ENCODE results near the gene DRC1.

Gene DRC1

GRCh38 chr2:26471766-26472706, 70.3 kb downstream of the DRC1 start:
- H3K4me3 ChIP-seq (replicated peaks; ENCODE audit: low read depth, low read length): no peak overlapping the region
- no peaks in the 10 kb centered on the region for H3K27me3 ChIP-seq (replicated peaks; ENCODE audit: control insufficient read depth, insufficient read depth, low read length)
- TF ChIP-seq CTCF (IDR thresholded peaks at IDR 0.05; ENCODE audit: insufficient read depth, low read length, poor library complexity, severe bottlenecking): no peak
- no peaks in the 10 kb centered on the region for H3K36me3 ChIP-seq (ENCODE audit: control insufficient read depth, insufficient read depth, low read length)
- no peak for DNase-seq (ENCODE audit: extremely low read depth, insufficient read length)

GRCh38 chr2:26472821-26473655, 71.3 kb downstream of the DRC1 start:
- no peak for TF ChIP-seq CTCF (IDR thresholded peaks at IDR 0.05; ENCODE audit: insufficient read depth, low read length, poor library complexity, severe bottlenecking)
- Histone ChIP-seq H3K27me3 (replicated peaks; ENCODE audit: control insufficient read depth, insufficient read depth, low read length) (no peaks in the 10 kb centered on the region), H3K36me3 (ENCODE audit: control insufficient read depth, insufficient read depth, low read length) (no peaks in the 10 kb centered on the region), H3K4me3 (replicated peaks; ENCODE audit: low read depth, low read length) (no peak overlapping the region)
- DNase-seq (ENCODE audit: extremely low read depth, insufficient read length): no peak

- H3K4me3 ChIP-seq (replicated peaks; ENCODE audit: low read depth, low read length): no peak overlapping the region
- no peak for TF ChIP-seq CTCF (IDR thresholded peaks at IDR 0.05; ENCODE audit: insufficient read depth, low read length, poor library complexity, severe bottlenecking)
- no peak for DNase-seq (ENCODE audit: extremely low read depth, insufficient read length)
These were observed 72.1 kb downstream of the DRC1 start for GRCh38 chr2:26473796-26474195.

GRCh38 chr2:26474261-26474785, 72.6 kb downstream of the DRC1 start:
- no peak for DNase-seq (ENCODE audit: extremely low read depth, insufficient read length)
- no peak for TF ChIP-seq CTCF (IDR thresholded peaks at IDR 0.05; ENCODE audit: insufficient read depth, low read length, poor library complexity, severe bottlenecking)
- no peaks in the 10 kb centered on the region for H3K36me3 ChIP-seq (ENCODE audit: control insufficient read depth, insufficient read depth, low read length)
- H3K4me3 ChIP-seq (replicated peaks; ENCODE audit: low read depth, low read length): no peak overlapping the region
- H3K27me3 ChIP-seq (replicated peaks; ENCODE audit: control insufficient read depth, insufficient read depth, low read length): no peaks in the 10 kb centered on the region

More at GRCh38 chr2:26473796-26474195, 72.1 kb downstream of the DRC1 start:
- Histone ChIP-seq H3K36me3 (ENCODE audit: control insufficient read depth, insufficient read depth, low read length) (no peaks in the 10 kb centered on the region), H3K27me3 (replicated peaks; ENCODE audit: control insufficient read depth, insufficient read depth, low read length) (no peaks in the 10 kb centered on the region)

GRCh38 chr2:26475037-26475436, 73.3 kb downstream of the DRC1 start:
- Histone ChIP-seq H3K4me3 (replicated peaks; ENCODE audit: low read depth, low read length) (no peak overlapping the region), H3K36me3 (ENCODE audit: control insufficient read depth, insufficient read depth, low read length) (no peaks in the 10 kb centered on the region), H3K27me3 (replicated peaks; ENCODE audit: control insufficient read depth, insufficient read depth, low read length) (no peaks in the 10 kb centered on the region)
- TF ChIP-seq CTCF (IDR thresholded peaks at IDR 0.05; ENCODE audit: insufficient read depth, low read length, poor library complexity, severe bottlenecking): no peak
- DNase-seq (ENCODE audit: extremely low read depth, insufficient read length): no peak
